Measurements from ENCODE around the gene OCSTAMP.

DNA sequence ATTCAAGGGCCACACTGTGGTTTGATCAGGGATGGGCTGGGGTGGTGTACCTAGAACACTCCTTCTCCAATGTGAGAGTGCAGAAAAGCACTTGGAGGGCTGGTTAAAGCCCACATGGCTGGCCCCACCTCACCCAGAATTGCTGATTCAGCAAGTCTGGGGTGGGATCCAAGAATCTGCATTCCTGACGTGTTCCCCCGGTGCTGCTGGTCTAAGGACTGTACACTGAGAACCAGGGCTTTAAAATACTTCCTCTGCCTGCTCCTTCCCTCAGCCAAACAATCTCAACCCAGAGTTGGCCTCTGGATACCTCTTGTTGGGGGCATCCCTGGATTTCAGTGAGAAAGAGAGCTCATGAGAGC, 13.4 kb upstream of the OCSTAMP start:
- TF ChIP-seq, protein P1, sequence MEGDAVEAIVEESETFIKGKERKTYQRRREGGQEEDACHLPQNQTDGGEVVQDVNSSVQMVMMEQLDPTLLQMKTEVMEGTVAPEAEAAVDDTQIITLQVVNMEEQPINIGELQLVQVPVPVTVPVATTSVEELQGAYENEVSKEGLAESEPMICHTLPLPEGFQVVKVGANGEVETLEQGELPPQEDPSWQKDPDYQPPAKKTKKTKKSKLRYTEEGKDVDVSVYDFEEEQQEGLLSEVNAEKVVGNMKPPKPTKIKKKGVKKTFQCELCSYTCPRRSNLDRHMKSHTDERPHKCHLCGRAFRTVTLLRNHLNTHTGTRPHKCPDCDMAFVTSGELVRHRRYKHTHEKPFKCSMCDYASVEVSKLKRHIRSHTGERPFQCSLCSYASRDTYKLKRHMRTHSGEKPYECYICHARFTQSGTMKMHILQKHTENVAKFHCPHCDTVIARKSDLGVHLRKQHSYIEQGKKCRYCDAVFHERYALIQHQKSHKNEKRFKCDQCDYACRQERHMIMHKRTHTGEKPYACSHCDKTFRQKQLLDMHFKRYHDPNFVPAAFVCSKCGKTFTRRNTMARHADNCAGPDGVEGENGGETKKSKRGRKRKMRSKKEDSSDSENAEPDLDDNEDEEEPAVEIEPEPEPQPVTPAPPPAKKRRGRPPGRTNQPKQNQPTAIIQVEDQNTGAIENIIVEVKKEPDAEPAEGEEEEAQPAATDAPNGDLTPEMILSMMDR (optimal IDR thresholded peaks at IDR 0.05 in 1 of 3, IDR thresholded peaks at IDR 0.05 in 1 of 3, conservative IDR thresholded peaks at IDR 0.05 in 1 of 3; ENCODE audit: extremely low read depth in 1 of 3, insufficient read depth in 2 of 3, low read length in 3 of 3): no peak
- no peak for TF ChIP-seq EZH2 (IDR thresholded peaks at IDR 0.05; ENCODE audit: low read length)

Data from keratinocyte (primary cell).